A549 treated with dexamethasone at 1 μM for 4 hours (cell line): ENCODE results near the gene SIRT3. TPM values are rescaled to one million over a fixed set of nuclear protein-coding genes. Genes with fewer than 3 reads are reported as not detected.

Source experiments
- total RNA-seq: library from RNA; stranded (reverse); fragments of 200-300 nt; extraction: Qiagen RNA extraction; gene quantifications from 5 replicates; pipeline ENCODE4 v1.2.3, GENCODE V29; 2022

The SIRT3 gene
- 18.7 to 23.5 TPM (median 22.9 TPM) in 5 replicates for total RNA-seq

GRCh38 chr11:235997-236773 lies at the start of gene SIRT3:
Gene SIRT3 (minus strand): TSS chr11:236342. CDS start chr11:236328, 14 bp downstream.

GRCh38 chr11:278001-278951 lies 42.1 kb upstream of the SIRT3 start, which contains the start of gene NLRP6:
Gene NLRP6 (plus strand): TSS chr11:278407. CDS start chr11:278570, 163 bp downstream.

GRCh38 chr11:236774-237767 lies 929 bp upstream of the SIRT3 start, which contains the start of gene PSMD13:
Gene PSMD13 (plus strand): TSS chr11:236976. CDS start chr11:237050, 74 bp downstream.

GRCh38 chr11:207208-207862 lies 28.8 kb downstream of the SIRT3 start, which contains the start of the genes BET1L and RIC8A:
Gene BET1L (minus strand): TSS chr11:207399. CDS start chr11:207321, 78 bp downstream.
Gene RIC8A (plus strand): TSS chr11:207708. CDS start chr11:208855, 1,147 bp downstream.

GRCh38 chr11:192674-193128 lies 43.4 kb downstream of the SIRT3 start, which contains the start of gene SCGB1C1:
Gene SCGB1C1 (plus strand): TSS chr11:193078. CDS start chr11:193100, 22 bp downstream.

Other genes with a start within 250 kb of the SIRT3 start
- not detected in 5 replicates for gene SCGB1C1, start 43.3 kb downstream of the SIRT3 start, total RNA-seq
- 38.1 to 45.7 TPM (median 44.2 TPM) in 5 replicates for gene BET1L, start 28.9 kb downstream of the SIRT3 start, total RNA-seq
- gene RIC8A, start 28.6 kb downstream of the SIRT3 start, total RNA-seq: 119 to 131 TPM (median 127 TPM) in 5 replicates
- 140 to 183 TPM (median 153 TPM) in 5 replicates for gene PSMD13, start 634 bp upstream of the SIRT3 start, total RNA-seq
- not detected in 5 replicates for gene NLRP6, start 42.1 kb upstream of the SIRT3 start, total RNA-seq
- gene PGGHG, start 52.8 kb upstream of the SIRT3 start, total RNA-seq: 5.1 to 11.1 TPM (median 9.9 TPM) in 5 replicates
- not detected in 5 replicates for gene IFITM5, start 63.2 kb upstream of the SIRT3 start, total RNA-seq
- 55.1 to 67.8 TPM (median 66.9 TPM) in 5 replicates for gene IFITM2, start 71.5 kb upstream of the SIRT3 start, total RNA-seq
- 0.17 to 0.61 TPM (median 0.22 TPM) in 5 replicates for gene IFITM1, start 77.7 kb upstream of the SIRT3 start, total RNA-seq
- gene IFITM3, start 84.5 kb upstream of the SIRT3 start, total RNA-seq: 23.7 to 32.8 TPM (median 29.5 TPM) in 5 replicates
- gene B4GALNT4, start 133.2 kb upstream of the SIRT3 start, total RNA-seq: 7.8 to 18.0 TPM (median 14.8 TPM) in 5 replicates
- gene PKP3, start 157.9 kb upstream of the SIRT3 start, total RNA-seq: 26.9 to 37.1 TPM (median 35.4 TPM) in 5 replicates
- gene SIGIRR, start 178.7 kb upstream of the SIRT3 start, total RNA-seq: 57.7 to 86.6 TPM (median 78.8 TPM) in 5 replicates
- 0.52 to 1.2 TPM (median 0.66 TPM) in 5 replicates for gene ANO9, start 205.7 kb upstream of the SIRT3 start, total RNA-seq
- 28.7 to 46.7 TPM (median 45.6 TPM) in 5 replicates for gene PTDSS2, start 213.9 kb upstream of the SIRT3 start, total RNA-seq